Stimulated activated CD4-positive, alpha-beta T cell treated with anti-CD3 and anti-CD28 coated beads, Interleukin-1b, Interleukin-23, amount 100 ng/mL, for 24 hours (primary cell): ENCODE data around the gene MAP2K4.

Source experiments
- DNase-seq, 4 experiments: peaks; one replicate each; pipeline ENCODE4 v3.0.0-alpha.2; 2020; ENCODE audit warnings: low read depth in 4 of 4, low spot score in 1 of 4

MAP2K4 gene

GRCh38 chr17:12088035-12088434 lies 67.4 kb downstream of the MAP2K4 start:
- DNase-seq: no peak

GRCh38 chr17:12089809-12090384 lies 69.2 kb downstream of the MAP2K4 start:
- no peak for DNase-seq

- no peak for DNase-seq
Observed at GRCh38 chr17:12094336-12094735, 73.7 kb downstream of the MAP2K4 start.

GRCh38 chr17:12095522-12095921 lies 74.8 kb downstream of the MAP2K4 start:
- no peak for DNase-seq

- no peak for DNase-seq
Observed at GRCh38 chr17:12097326-12097725, 76.6 kb downstream of the MAP2K4 start.

- DNase-seq: no peak
Observed at GRCh38 chr17:12098568-12098967, 77.9 kb downstream of the MAP2K4 start.

- no peak for DNase-seq
Observed at GRCh38 chr17:12099412-12099811, 78.7 kb downstream of the MAP2K4 start.

- no peak for DNase-seq
Observed at GRCh38 chr17:12104831-12105230, 84.2 kb downstream of the MAP2K4 start.

GRCh38 chr17:12107905-12108304 lies 87.2 kb downstream of the MAP2K4 start:
- no peak for DNase-seq

- no peak for DNase-seq
Observed at GRCh38 chr17:12110906-12111305, 90.2 kb downstream of the MAP2K4 start.

GRCh38 chr17:12113156-12113555 lies 92.5 kb downstream of the MAP2K4 start:
- no peak for DNase-seq

- no peak for DNase-seq
Observed at GRCh38 chr17:12114686-12115418, 94.2 kb downstream of the MAP2K4 start.

GRCh38 chr17:12116143-12116542 lies 95.5 kb downstream of the MAP2K4 start:
- no peak for DNase-seq

GRCh38 chr17:12118617-12119016 lies 97.9 kb downstream of the MAP2K4 start:
- DNase-seq: no peak

- DNase-seq: no peak
Observed at GRCh38 chr17:12122075-12122474, 101.4 kb downstream of the MAP2K4 start.

GRCh38 chr17:12127177-12127576 lies 106.5 kb downstream of the MAP2K4 start:
- DNase-seq: no peak

- no peak for DNase-seq
Observed at GRCh38 chr17:12127667-12128066, 107.0 kb downstream of the MAP2K4 start.

- DNase-seq: no peak
Observed at GRCh38 chr17:12128946-12129345, 108.3 kb downstream of the MAP2K4 start.

- DNase-seq: no peak
Observed at GRCh38 chr17:12133183-12133582, 112.5 kb downstream of the MAP2K4 start.

GRCh38 chr17:12134101-12134500 lies 113.4 kb downstream of the MAP2K4 start:
- DNase-seq: no peak

GRCh38 chr17:12134587-12134986 lies 113.9 kb downstream of the MAP2K4 start:
- no peak for DNase-seq

GRCh38 chr17:12136243-12136642 lies 115.6 kb downstream of the MAP2K4 start:
- no peak for DNase-seq

GRCh38 chr17:12136646-12137045 lies 116.0 kb downstream of the MAP2K4 start:
- DNase-seq: no peak
